Heart left ventricle (tissue), 13 donors: ENCODE data around the gene ERI3.

Experiments
- CTCF ChIP-seq, 12 donors: fragments of 200-600 bp; sonication (generic) in 4 of 12; IDR thresholded peaks; one replicate each; pipeline versions ENCODE4 v1.5.0 to v1.8.0; 2018 to 2022; ENCODE audit warnings: antibody characterized with exemption in 12 of 12, mild to moderate bottlenecking in 5 of 12
- POLR2A ChIP-seq, 2 donors: fragments of 450-650 bp; IDR thresholded peaks; one replicate each; pipeline ENCODE4 v1.6.1; 2017; ENCODE audit warnings: antibody characterized with exemption in 2 of 2, mild to moderate bottlenecking in 2 of 2, moderate library complexity in 2 of 2
- donor health status: ischemic (EF 13 %, LVEDD 7.1; RV severe dilation, severe dysfunction).
- donor health status: DM: no; HTN: yes; CAD: no.
- donor health status: DM: no; HTN: no; CAD: no.
- donor health status: ischemic (EF 25% LVEDD 6.9; RV normal size, moderate dysfunction).
- donor health status: ischemic (EF 25% LVEDD 5.7; RV mildly dilated, moderate dysfunction).
- donor health status: ischemic (EF 35%, LVEDD 5.7; RV mildly dilated, moderate dysfunction).
- donor health status: nonischemic (EF 11% LVEDD 7.7; RV severe dilation, severe dysfunction).
- donor health status: DM: yes; HTN: yes; CAD: no.
- donor health status: PGD.
- donor health status: ischemic (EF 29% LVEDD 5.4; RV normal size, mild dysfunction).
- donor health status: nonischemic (EF 23%, LVEDD 6.1; RV moderate dilation, normal function).

- no peak for TF ChIP-seq CTCF (IDR thresholded peaks at IDR 0.05)
- no peak for TF ChIP-seq POLR2A (IDR thresholded peaks at IDR 0.05)
Observed at GRCh38 chr1:44284184-44284583, 70.9 kb downstream of the ERI3 start.
